Upper lobe of left lung (tissue), 4 donors: ENCODE results near the gene MKI67.

Source experiments
- CTCF ChIP-seq, 6 experiments: fragments of 450-650 bp in 4 of 6; fragments of 200-600 bp in 2 of 6; sonication (generic) in 2 of 6; IDR thresholded peaks; one replicate each; pipeline ENCODE4 v1.5.1; 2016 to 2019; ENCODE audit warnings: antibody characterized with exemption in 6 of 6
- EP300 ChIP-seq, 4 donors: sonication (generic); formaldehyde crosslinking; IDR thresholded peaks; one replicate each; pipeline ENCODE4 v1.5.1; 2017; ENCODE audit warnings: antibody characterized with exemption in 4 of 4, control low read depth in 2 of 4
- POLR2A ChIP-seq, 4 donors: fragments of 450-650 bp; IDR thresholded peaks; one replicate each; pipeline ENCODE4 v1.5.1; 2016 to 2017; ENCODE audit warnings: antibody characterized with exemption in 4 of 4, mild to moderate bottlenecking in 2 of 4
- POLR2AphosphoS5 ChIP-seq, 2 donors: sonication (generic); formaldehyde crosslinking; IDR thresholded peaks; one replicate each; pipeline ENCODE4 v1.5.1; 2017; ENCODE audit warnings: antibody characterized with exemption in 2 of 2

GRCh38 chr10:128156999-128157755 lies 31.0 kb upstream of the MKI67 start:
- TF ChIP-seq CTCF (IDR thresholded peaks at IDR 0.05) (no peak), POLR2A (IDR thresholded peaks at IDR 0.05) (no peak), POLR2AphosphoS5 (IDR thresholded peaks at IDR 0.05) (no peak), EP300 (IDR thresholded peaks at IDR 0.05) (no peak)
